H9 (cell line): ENCODE data around the gene MYO1D. TPM values are rescaled to one million over a fixed set of nuclear protein-coding genes. Genes with fewer than 3 reads are reported as not detected.

Experiments used
- DNase-seq: peaks from one replicate; pipeline ENCODE4 v3.0.0-alpha.2; 2017
- H2AFZ ChIP-seq: one replicate; pipeline ENCODE4 v1.6.1; 2013; ENCODE audit warnings: mild to moderate bottlenecking, low read length, control low read depth, moderate library complexity
- H2AK5ac ChIP-seq: 2 replicates; pipeline ENCODE4 v1.6.1; 2013; ENCODE audit warnings: low read length, control low read depth, mixed read lengths; ENCODE audit not compliant: insufficient read length
- H2BK120ac ChIP-seq: one replicate; pipeline ENCODE4 v1.6.1; 2013; ENCODE audit warnings: low read depth, mild to moderate bottlenecking, low read length, control low read depth, inconsistent platforms; ENCODE audit not compliant: poor library complexity, severe bottlenecking
- H2BK12ac ChIP-seq: 2 replicates; pipeline ENCODE4 v1.6.1; 2013; ENCODE audit warnings: low read length, control low read depth, mixed read lengths, low read depth; ENCODE audit not compliant: insufficient read length
- H2BK15ac ChIP-seq: 2 replicates; pipeline ENCODE4 v1.6.1; 2013; ENCODE audit warnings: low read depth, low read length, control low read depth
- H2BK20ac ChIP-seq: one replicate; pipeline ENCODE4 v1.6.1; 2013; ENCODE audit warnings: low read depth, mild to moderate bottlenecking, low read length, control low read depth, inconsistent platforms; ENCODE audit not compliant: poor library complexity, severe bottlenecking
- H2BK5ac ChIP-seq: 2 replicates; pipeline ENCODE4 v1.6.1; 2013; ENCODE audit warnings: low read length, control low read depth, mixed read lengths; ENCODE audit not compliant: insufficient read length
- H3K14ac ChIP-seq: 2 replicates; pipeline ENCODE4 v1.6.1; 2013; ENCODE audit warnings: low read length, control low read depth; ENCODE audit not compliant: insufficient read depth
- H3K18ac ChIP-seq: 2 replicates; pipeline ENCODE4 v1.6.1; 2013; ENCODE audit warnings: low read depth, mild to moderate bottlenecking, mixed read lengths, low read length, control low read depth; ENCODE audit not compliant: insufficient read length
- H3K23ac ChIP-seq: 2 replicates; pipeline ENCODE4 v1.6.1; 2013; ENCODE audit warnings: low read length, control low read depth, mixed read lengths, low read depth; ENCODE audit not compliant: insufficient read length
- H3K23me2 ChIP-seq: 2 replicates; pipeline ENCODE4 v1.6.1; 2013; ENCODE audit warnings: low read depth, mild to moderate bottlenecking, mixed read lengths, low read length, control low read depth; ENCODE audit not compliant: insufficient read length, poor library complexity, severe bottlenecking
- H3K27ac ChIP-seq: 2 replicates; pipeline ENCODE4 v1.5.1; 2013; ENCODE audit warnings: low read length, control low read depth, mixed read lengths, low read depth; ENCODE audit not compliant: insufficient read length
- H3K27me3 ChIP-seq: 2 replicates; pipeline ENCODE4 v1.6.1; 2013; ENCODE audit warnings: low read length, control low read depth, inconsistent platforms; ENCODE audit not compliant: insufficient read depth
- H3K4ac ChIP-seq: 2 replicates; pipeline ENCODE4 v1.6.1; 2013; ENCODE audit warnings: low read depth, mild to moderate bottlenecking, control low read depth, inconsistent platforms, low read length, moderate library complexity
- H3K4me1 ChIP-seq: 2 replicates; pipeline ENCODE4 v1.6.1; 2013; ENCODE audit warnings: low read length, control low read depth, inconsistent platforms; ENCODE audit not compliant: insufficient read depth
- H3K4me2 ChIP-seq: 2 replicates; pipeline ENCODE4 v1.6.1; 2013; ENCODE audit warnings: low read length, control low read depth, mixed read lengths; ENCODE audit not compliant: insufficient read length, insufficient read depth
- H3K56ac ChIP-seq: 2 replicates; pipeline ENCODE4 v1.6.1; 2013; ENCODE audit warnings: low read depth, mild to moderate bottlenecking, mixed read lengths, low read length, control low read depth; ENCODE audit not compliant: insufficient read length
- H3K79me1 ChIP-seq: 2 replicates; pipeline ENCODE4 v1.6.1; 2013; ENCODE audit warnings: low read depth, mild to moderate bottlenecking, moderate library complexity, low read length, control low read depth, inconsistent platforms; ENCODE audit not compliant: insufficient read depth, poor library complexity, severe bottlenecking
- H3K79me2 ChIP-seq: 2 replicates; pipeline ENCODE4 v1.6.1; 2013; ENCODE audit warnings: low read length, control low read depth, inconsistent platforms; ENCODE audit not compliant: insufficient read depth
- H3K9ac ChIP-seq: 2 replicates; pipeline ENCODE4 v1.6.1; 2013; ENCODE audit warnings: low read length, control low read depth, mixed read lengths; ENCODE audit not compliant: insufficient read length; ENCODE audit errors: extremely low read depth
- H3K9me3 ChIP-seq: one replicate; pipeline ENCODE4 v1.6.1; 2013; ENCODE audit warnings: low read depth, low read length, inconsistent platforms; ENCODE audit not compliant: control insufficient read depth
- H3T11ph ChIP-seq: one replicate; pipeline ENCODE4 v1.6.1; 2013; ENCODE audit warnings: mild to moderate bottlenecking, low read length, control low read depth, inconsistent platforms
- H4K20me1 ChIP-seq: one replicate; pipeline ENCODE4 v1.6.1; 2013; ENCODE audit not compliant: control insufficient read depth, insufficient read length, insufficient read depth
- H4K5ac ChIP-seq: 2 replicates; pipeline ENCODE4 v1.6.1; 2013; ENCODE audit warnings: low read depth, mild to moderate bottlenecking, mixed read lengths, low read length, control low read depth; ENCODE audit not compliant: insufficient read length
- H4K8ac ChIP-seq: replicated peaks from 2 replicates; pipeline ENCODE4 v1.6.1; 2013; ENCODE audit warnings: low read length, control low read depth, mixed read lengths, low read depth; ENCODE audit not compliant: insufficient read length
- H4K91ac ChIP-seq: 2 replicates; pipeline ENCODE4 v1.6.1; 2013; ENCODE audit warnings: low read depth, mild to moderate bottlenecking, moderate library complexity, mixed read lengths, low read length, control low read depth; ENCODE audit not compliant: insufficient read length
- H3K27ac Mint-ChIP-seq, 3 experiments: 2 replicates in 2 of 3; 3 replicates in 1 of 3; pipeline ENCODE4 v1.8.0; 2020 to 2021; ENCODE audit warnings: mixed read lengths in 3 of 3, mild to moderate bottlenecking in 1 of 3, moderate library complexity in 1 of 3
- H3K27me3 Mint-ChIP-seq: 2 replicates; pipeline ENCODE4 v1.8.0; 2021; ENCODE audit warnings: low read depth, mild to moderate bottlenecking, moderate library complexity, mixed read lengths
- H3K36me3 Mint-ChIP-seq, 3 experiments: 2 replicates in 2 of 3; 3 replicates in 1 of 3; pipeline ENCODE4 v1.8.0; 2020 to 2021; ENCODE audit warnings: low read depth in 3 of 3, mixed read lengths in 3 of 3; ENCODE audit not compliant: insufficient read depth in 1 of 3
- H3K4me1 Mint-ChIP-seq, 2 experiments: 2 replicates each; pipeline ENCODE4 v1.8.0; 2020; ENCODE audit warnings: mixed read lengths in 2 of 2
- H3K4me3 Mint-ChIP-seq, 2 experiments: 2 replicates in 1 of 2; 3 replicates in 1 of 2; pipeline ENCODE4 v1.8.0; 2020 to 2021; ENCODE audit warnings: mild to moderate bottlenecking in 2 of 2, mixed read lengths in 2 of 2, moderate library complexity in 1 of 2
- H3K9me3 Mint-ChIP-seq, 2 experiments: 2 replicates in 1 of 2; 3 replicates in 1 of 2; pipeline ENCODE4 v1.8.0; 2020; ENCODE audit warnings: mild to moderate bottlenecking in 2 of 2, mixed read lengths in 2 of 2, moderate library complexity in 1 of 2
- CTCF ChIP-seq: fragments of 200-600 bp; sonication (generic); conservative IDR thresholded peaks from 3 replicates; pipeline ENCODE4 v1.8.0; 2021; ENCODE audit warnings: antibody characterized with exemption, mild to moderate bottlenecking
- whole genome bisulfite sequencing: extraction: QIAGEN DNeasy Blood & Tissue Kit; methylation state at CpG from one replicate; pipeline ENCODE4 v1.1.7; 2013; ENCODE audit warnings: missing lambda C conversion rate, low lambda C conversion rate, mixed read lengths; ENCODE audit not compliant: insufficient read length; ENCODE audit errors: extremely low coverage; 5-methylcytosine and 5-hydroxymethylcytosine counted together
- total RNA-seq: library from RNA; stranded (reverse); gene quantifications from 2 replicates; pipeline ENCODE4 v1.2.1, GENCODE V29; 2021

MYO1D gene
- total RNA-seq, 1 experiment from 2014 or later: 19.0 TPM

GRCh38 chr17:32601866-32602265 is 275.1 kb downstream of the MYO1D start:
- Histone ChIP-seq H3K23me2 (no peaks in the 10 kb centered on the region), H4K91ac (no peak overlapping the region), H3K9me3 (no peaks in the 10 kb centered on the region), H3K14ac (no peak overlapping the region), H2AFZ (no peak overlapping the region), H3K27me3 (no peaks in the 10 kb centered on the region), H3K23ac (no peak overlapping the region), H3K18ac (no peak overlapping the region), H3K9ac (no peak overlapping the region), H2BK5ac (no peak overlapping the region), H3K4me1 (no peaks in the 10 kb centered on the region), H2AK5ac (no peak overlapping the region), H3K27ac (no peak overlapping the region), H2BK15ac (no peak overlapping the region), H4K20me1 (no peaks in the 10 kb centered on the region), H2BK20ac (no peak overlapping the region), H3K79me1 (no peaks in the 10 kb centered on the region), H4K5ac (no peak overlapping the region), H2BK12ac (no peak overlapping the region), H3K4me2 (no peak overlapping the region), H3K79me2 (no peaks in the 10 kb centered on the region), H2BK120ac (no peak overlapping the region), H3T11ph (no peak overlapping the region), H4K8ac (no peak overlapping the region), H3K56ac (no peak overlapping the region), H3K4ac (no peak overlapping the region)
- Mint-ChIP-seq H3K36me3 (peaks cover 6 to 17% (median 8%) of the 10 kb centered on the region in 3 experiments; a peak in 5 of 7 replicates), H3K27me3 (no peaks in the 10 kb centered on the region), H3K4me1 (peaks cover 8% of the 10 kb centered on the region in 2 experiments), H3K4me3 (no peak overlapping the region), H3K9me3 (peaks cover 0 to 7% of the 10 kb centered on the region in 2 experiments; a peak in 2 of 5 replicates), H3K27ac (no peak overlapping the region)
- TF ChIP-seq CTCF: no peak
- WGBS: no CpG with 5 or more reads among the region's 2 CpGs
- no peak for DNase-seq
